H9 (cell line): ENCODE results near the gene CIAO1. TPM values are rescaled to one million over a fixed set of nuclear protein-coding genes. Genes with fewer than 3 reads are reported as not detected.

Experiments
- DNase-seq: peaks from one replicate; pipeline ENCODE4 v3.0.0-alpha.2; 2017
- H2AFZ ChIP-seq: one replicate; pipeline ENCODE4 v1.6.1; 2013; ENCODE audit warnings: mild to moderate bottlenecking, low read length, control low read depth, moderate library complexity
- H2AK5ac ChIP-seq: 2 replicates; pipeline ENCODE4 v1.6.1; 2013; ENCODE audit warnings: low read length, control low read depth, mixed read lengths; ENCODE audit not compliant: insufficient read length
- H2BK120ac ChIP-seq: one replicate; pipeline ENCODE4 v1.6.1; 2013; ENCODE audit warnings: low read depth, mild to moderate bottlenecking, low read length, control low read depth, inconsistent platforms; ENCODE audit not compliant: poor library complexity, severe bottlenecking
- H2BK12ac ChIP-seq: 2 replicates; pipeline ENCODE4 v1.6.1; 2013; ENCODE audit warnings: low read length, control low read depth, mixed read lengths, low read depth; ENCODE audit not compliant: insufficient read length
- H2BK15ac ChIP-seq: 2 replicates; pipeline ENCODE4 v1.6.1; 2013; ENCODE audit warnings: low read depth, low read length, control low read depth
- H2BK20ac ChIP-seq: one replicate; pipeline ENCODE4 v1.6.1; 2013; ENCODE audit warnings: low read depth, mild to moderate bottlenecking, low read length, control low read depth, inconsistent platforms; ENCODE audit not compliant: poor library complexity, severe bottlenecking
- H2BK5ac ChIP-seq: 2 replicates; pipeline ENCODE4 v1.6.1; 2013; ENCODE audit warnings: low read length, control low read depth, mixed read lengths; ENCODE audit not compliant: insufficient read length
- H3K14ac ChIP-seq: 2 replicates; pipeline ENCODE4 v1.6.1; 2013; ENCODE audit warnings: low read length, control low read depth; ENCODE audit not compliant: insufficient read depth
- H3K18ac ChIP-seq: 2 replicates; pipeline ENCODE4 v1.6.1; 2013; ENCODE audit warnings: low read depth, mild to moderate bottlenecking, mixed read lengths, low read length, control low read depth; ENCODE audit not compliant: insufficient read length
- H3K23ac ChIP-seq: 2 replicates; pipeline ENCODE4 v1.6.1; 2013; ENCODE audit warnings: low read length, control low read depth, mixed read lengths, low read depth; ENCODE audit not compliant: insufficient read length
- H3K23me2 ChIP-seq: 2 replicates; pipeline ENCODE4 v1.6.1; 2013; ENCODE audit warnings: low read depth, mild to moderate bottlenecking, mixed read lengths, low read length, control low read depth; ENCODE audit not compliant: insufficient read length, poor library complexity, severe bottlenecking
- H3K27ac ChIP-seq: 2 replicates; pipeline ENCODE4 v1.5.1; 2013; ENCODE audit warnings: low read length, control low read depth, mixed read lengths, low read depth; ENCODE audit not compliant: insufficient read length
- H3K27me3 ChIP-seq: 2 replicates; pipeline ENCODE4 v1.6.1; 2013; ENCODE audit warnings: low read length, control low read depth, inconsistent platforms; ENCODE audit not compliant: insufficient read depth
- H3K4ac ChIP-seq: 2 replicates; pipeline ENCODE4 v1.6.1; 2013; ENCODE audit warnings: low read depth, mild to moderate bottlenecking, control low read depth, inconsistent platforms, low read length, moderate library complexity
- H3K4me1 ChIP-seq: 2 replicates; pipeline ENCODE4 v1.6.1; 2013; ENCODE audit warnings: low read length, control low read depth, inconsistent platforms; ENCODE audit not compliant: insufficient read depth
- H3K4me2 ChIP-seq: 2 replicates; pipeline ENCODE4 v1.6.1; 2013; ENCODE audit warnings: low read length, control low read depth, mixed read lengths; ENCODE audit not compliant: insufficient read length, insufficient read depth
- H3K56ac ChIP-seq: 2 replicates; pipeline ENCODE4 v1.6.1; 2013; ENCODE audit warnings: low read depth, mild to moderate bottlenecking, mixed read lengths, low read length, control low read depth; ENCODE audit not compliant: insufficient read length
- H3K79me1 ChIP-seq: 2 replicates; pipeline ENCODE4 v1.6.1; 2013; ENCODE audit warnings: low read depth, mild to moderate bottlenecking, moderate library complexity, low read length, control low read depth, inconsistent platforms; ENCODE audit not compliant: insufficient read depth, poor library complexity, severe bottlenecking
- H3K79me2 ChIP-seq: 2 replicates; pipeline ENCODE4 v1.6.1; 2013; ENCODE audit warnings: low read length, control low read depth, inconsistent platforms; ENCODE audit not compliant: insufficient read depth
- H3K9ac ChIP-seq: 2 replicates; pipeline ENCODE4 v1.6.1; 2013; ENCODE audit warnings: low read length, control low read depth, mixed read lengths; ENCODE audit not compliant: insufficient read length; ENCODE audit errors: extremely low read depth
- H3K9me3 ChIP-seq: one replicate; pipeline ENCODE4 v1.6.1; 2013; ENCODE audit warnings: low read depth, low read length, inconsistent platforms; ENCODE audit not compliant: control insufficient read depth
- H3T11ph ChIP-seq: one replicate; pipeline ENCODE4 v1.6.1; 2013; ENCODE audit warnings: mild to moderate bottlenecking, low read length, control low read depth, inconsistent platforms
- H4K20me1 ChIP-seq: one replicate; pipeline ENCODE4 v1.6.1; 2013; ENCODE audit not compliant: control insufficient read depth, insufficient read length, insufficient read depth
- H4K5ac ChIP-seq: 2 replicates; pipeline ENCODE4 v1.6.1; 2013; ENCODE audit warnings: low read depth, mild to moderate bottlenecking, mixed read lengths, low read length, control low read depth; ENCODE audit not compliant: insufficient read length
- H4K8ac ChIP-seq: replicated peaks from 2 replicates; pipeline ENCODE4 v1.6.1; 2013; ENCODE audit warnings: low read length, control low read depth, mixed read lengths, low read depth; ENCODE audit not compliant: insufficient read length
- H4K91ac ChIP-seq: 2 replicates; pipeline ENCODE4 v1.6.1; 2013; ENCODE audit warnings: low read depth, mild to moderate bottlenecking, moderate library complexity, mixed read lengths, low read length, control low read depth; ENCODE audit not compliant: insufficient read length
- H3K27ac Mint-ChIP-seq, 3 experiments: 2 replicates in 2 of 3; 3 replicates in 1 of 3; pipeline ENCODE4 v1.8.0; 2020 to 2021; ENCODE audit warnings: mixed read lengths in 3 of 3, mild to moderate bottlenecking in 1 of 3, moderate library complexity in 1 of 3
- H3K27me3 Mint-ChIP-seq: 2 replicates; pipeline ENCODE4 v1.8.0; 2021; ENCODE audit warnings: low read depth, mild to moderate bottlenecking, moderate library complexity, mixed read lengths
- H3K36me3 Mint-ChIP-seq, 3 experiments: 2 replicates in 2 of 3; 3 replicates in 1 of 3; pipeline ENCODE4 v1.8.0; 2020 to 2021; ENCODE audit warnings: low read depth in 3 of 3, mixed read lengths in 3 of 3; ENCODE audit not compliant: insufficient read depth in 1 of 3
- H3K4me1 Mint-ChIP-seq, 2 experiments: 2 replicates each; pipeline ENCODE4 v1.8.0; 2020; ENCODE audit warnings: mixed read lengths in 2 of 2
- H3K4me3 Mint-ChIP-seq, 2 experiments: 2 replicates in 1 of 2; 3 replicates in 1 of 2; pipeline ENCODE4 v1.8.0; 2020 to 2021; ENCODE audit warnings: mild to moderate bottlenecking in 2 of 2, mixed read lengths in 2 of 2, moderate library complexity in 1 of 2
- H3K9me3 Mint-ChIP-seq, 2 experiments: 2 replicates in 1 of 2; 3 replicates in 1 of 2; pipeline ENCODE4 v1.8.0; 2020; ENCODE audit warnings: mild to moderate bottlenecking in 2 of 2, mixed read lengths in 2 of 2, moderate library complexity in 1 of 2
- WGBS: extraction: QIAGEN DNeasy Blood & Tissue Kit; methylation state at CpG from one replicate; pipeline ENCODE4 v1.1.7; 2013; ENCODE audit warnings: missing lambda C conversion rate, low lambda C conversion rate, mixed read lengths; ENCODE audit not compliant: insufficient read length; ENCODE audit errors: extremely low coverage; 5-methylcytosine and 5-hydroxymethylcytosine counted together
- total RNA-seq: library from RNA; stranded (reverse); gene quantifications from 2 replicates; pipeline ENCODE4 v1.2.1, GENCODE V29; 2021
- TF ChIP-seq, protein P1 (sequence below): fragments of 200-600 bp; sonication (generic); conservative IDR thresholded peaks from 3 replicates; pipeline ENCODE4 v1.8.0; 2021; ENCODE audit warnings: antibody characterized with exemption, mild to moderate bottlenecking

Gene CIAO1
- total RNA-seq, 1 experiment from 2014 or later: 67.6 TPM

DNA sequence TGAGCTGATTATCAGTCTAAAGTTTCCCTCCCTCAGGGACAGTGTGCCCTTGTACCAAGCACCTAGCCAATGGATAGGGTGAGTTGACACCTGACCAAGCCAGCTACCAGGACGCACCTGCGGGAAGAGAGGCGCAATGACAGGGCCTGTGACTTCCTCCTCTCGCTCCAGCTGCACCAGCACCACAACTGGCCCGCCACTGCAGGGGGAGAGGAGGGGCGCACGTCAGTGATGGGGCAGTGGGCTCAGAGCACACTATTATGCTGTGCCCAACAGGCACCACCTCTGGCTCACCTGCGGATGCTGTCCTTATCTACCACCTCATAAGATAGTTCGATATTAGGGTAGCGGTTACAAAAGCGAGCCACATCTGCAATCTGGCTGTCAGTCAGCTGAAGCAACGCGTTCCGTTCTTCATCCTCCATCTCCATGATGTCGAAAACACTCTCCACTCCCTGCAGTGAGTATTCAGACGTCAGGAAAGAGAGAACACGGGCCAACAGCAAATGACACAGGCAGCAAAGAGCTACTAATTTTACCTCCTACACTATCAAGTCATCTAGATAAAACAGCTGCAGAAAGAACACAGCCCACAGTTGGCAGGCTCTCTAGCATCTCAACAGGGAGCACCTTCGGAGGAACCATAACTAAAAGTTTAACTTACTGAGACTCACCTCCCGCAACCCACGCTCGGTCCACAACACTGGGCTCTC, 10.9 kb downstream of the CIAO1 start:
- Histone ChIP-seq H3K79me2 (no peaks in the 10 kb centered on the region), H2AFZ (no peak overlapping the region), H2BK5ac (no peak overlapping the region), H3K27ac (no peak overlapping the region), H3K27me3 (no peaks in the 10 kb centered on the region), H3K14ac (no peak overlapping the region), H3K79me1 (no peaks in the 10 kb centered on the region), H2BK20ac (no peak overlapping the region), H3K9ac (no peak overlapping the region), H2BK15ac (no peak overlapping the region), H3K4me2 (no peak overlapping the region), H4K8ac (no peak overlapping the region), H3K23ac (no peak overlapping the region), H2BK120ac (no peak overlapping the region), H3K56ac (no peak overlapping the region), H3K4me1 (no peaks in the 10 kb centered on the region), H3K23me2 (no peaks in the 10 kb centered on the region), H4K20me1 (no peaks in the 10 kb centered on the region), H2BK12ac (no peak overlapping the region), H3T11ph (no peak overlapping the region), H4K91ac (no peak overlapping the region), H2AK5ac (no peak overlapping the region), H4K5ac (no peak overlapping the region), H3K4ac (no peak overlapping the region), H3K9me3 (no peaks in the 10 kb centered on the region), H3K18ac (no peak overlapping the region)
- no peaks in the 10 kb centered on the region for H3K4me1 Mint-ChIP-seq
- H3K36me3 Mint-ChIP-seq: peaks cover 54 to 88% (median 77%) of the 10 kb centered on the region in 3 experiments; a peak in 6 of 7 replicates
- H3K27me3 Mint-ChIP-seq: no peaks in the 10 kb centered on the region; the same call in 1 of the 2 replicates
- no peak overlapping the region for H3K4me3 Mint-ChIP-seq
- no CpG with 5 or more reads among the region's 21 CpGs for WGBS
- no peak overlapping the region; a peak in 1 of 7 replicates for H3K27ac Mint-ChIP-seq
- no peaks in the 10 kb centered on the region for H3K9me3 Mint-ChIP-seq
- DNase-seq: no peak
- TF ChIP-seq, protein P1, sequence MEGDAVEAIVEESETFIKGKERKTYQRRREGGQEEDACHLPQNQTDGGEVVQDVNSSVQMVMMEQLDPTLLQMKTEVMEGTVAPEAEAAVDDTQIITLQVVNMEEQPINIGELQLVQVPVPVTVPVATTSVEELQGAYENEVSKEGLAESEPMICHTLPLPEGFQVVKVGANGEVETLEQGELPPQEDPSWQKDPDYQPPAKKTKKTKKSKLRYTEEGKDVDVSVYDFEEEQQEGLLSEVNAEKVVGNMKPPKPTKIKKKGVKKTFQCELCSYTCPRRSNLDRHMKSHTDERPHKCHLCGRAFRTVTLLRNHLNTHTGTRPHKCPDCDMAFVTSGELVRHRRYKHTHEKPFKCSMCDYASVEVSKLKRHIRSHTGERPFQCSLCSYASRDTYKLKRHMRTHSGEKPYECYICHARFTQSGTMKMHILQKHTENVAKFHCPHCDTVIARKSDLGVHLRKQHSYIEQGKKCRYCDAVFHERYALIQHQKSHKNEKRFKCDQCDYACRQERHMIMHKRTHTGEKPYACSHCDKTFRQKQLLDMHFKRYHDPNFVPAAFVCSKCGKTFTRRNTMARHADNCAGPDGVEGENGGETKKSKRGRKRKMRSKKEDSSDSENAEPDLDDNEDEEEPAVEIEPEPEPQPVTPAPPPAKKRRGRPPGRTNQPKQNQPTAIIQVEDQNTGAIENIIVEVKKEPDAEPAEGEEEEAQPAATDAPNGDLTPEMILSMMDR: no peak
